Left cardiac atrium (tissue), 4 donors: ENCODE results near the gene SPEM1. TPM values are rescaled to one million over a fixed set of nuclear protein-coding genes. Genes with fewer than 3 reads are reported as not detected.
"Not testable (repeated sequence)": the region's sequence is repeated elsewhere in the genome, so short reads cannot be mapped to it uniquely, and the experiment has no call there.

ENCODE experiments used
- ATAC-seq, 2 donors: fragments of 200-7000 bp; cut with Tn5 transposase; one replicate each; pipeline ENCODE4 v1.9.1; 2020; ENCODE audit warnings: mild to moderate bottlenecking in 2 of 2, moderate library complexity in 2 of 2
- DNase-seq: peaks from one replicate; pipeline ENCODE4 v3.0.0-alpha.2; 2020
- intact Hi-C, 2 donors: fragments of 100-400 bp; cut with DNase I; formaldehyde crosslinking; loops; one replicate each; pipeline versions ENCODE4 v1.14.1 to v1.15.1; 2022 to 2023
- total RNA-seq, 2 donors: library from RNA; stranded (reverse); fragmentation: NEBNext Ultra II Directional; extraction: Animal tissue kit (Norgen Biotek cat#: 25700); gene quantifications; one replicate each; pipeline ENCODE4 v1.2.1, GENCODE V29; 2021
- donor health status: DM: no; HTN: yes; CAD: no.
- donor health status: DM: no; HTN: yes; CAD: no; lungs with severe emphysema.
- donor health status: DM: yes; HTN: yes; CAD: no.
- donor health status: Dilated cardiomyopathy.

The SPEM1 gene
- total RNA-seq, 2 donors from 2014 or later, result not detected

DNA sequence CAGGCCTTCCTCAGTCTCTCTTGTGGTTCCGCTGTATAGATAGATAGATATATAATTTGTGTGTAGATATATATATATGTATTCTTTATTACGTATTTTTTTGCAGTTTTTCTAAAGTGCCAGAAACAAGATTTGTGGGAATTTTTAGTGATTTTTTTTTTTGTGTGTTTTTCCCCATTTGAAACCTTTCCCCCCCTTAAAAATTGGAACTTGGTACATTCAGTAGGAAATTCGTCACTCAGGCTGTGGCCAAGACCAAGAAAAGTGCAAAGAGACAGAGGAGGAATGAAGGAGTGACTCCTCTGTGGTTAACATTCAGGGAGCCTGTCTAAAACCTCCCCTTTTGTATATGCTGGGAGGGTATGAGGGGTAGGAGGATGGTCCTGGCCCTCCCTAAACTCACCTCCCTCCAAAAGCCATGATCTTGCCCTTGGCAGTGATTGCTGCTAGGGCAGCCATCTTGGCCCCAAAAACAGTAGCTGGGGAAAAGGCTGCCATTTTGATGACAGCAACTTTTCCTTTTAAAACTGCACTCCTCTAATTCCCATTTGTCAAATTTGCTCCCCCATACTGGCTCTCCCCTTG lies 39.9 kb downstream of the SPEM1 start:
- no peak for ATAC-seq
- no peak for DNase-seq
- intact Hi-C loops, result no loop called here

DNA sequence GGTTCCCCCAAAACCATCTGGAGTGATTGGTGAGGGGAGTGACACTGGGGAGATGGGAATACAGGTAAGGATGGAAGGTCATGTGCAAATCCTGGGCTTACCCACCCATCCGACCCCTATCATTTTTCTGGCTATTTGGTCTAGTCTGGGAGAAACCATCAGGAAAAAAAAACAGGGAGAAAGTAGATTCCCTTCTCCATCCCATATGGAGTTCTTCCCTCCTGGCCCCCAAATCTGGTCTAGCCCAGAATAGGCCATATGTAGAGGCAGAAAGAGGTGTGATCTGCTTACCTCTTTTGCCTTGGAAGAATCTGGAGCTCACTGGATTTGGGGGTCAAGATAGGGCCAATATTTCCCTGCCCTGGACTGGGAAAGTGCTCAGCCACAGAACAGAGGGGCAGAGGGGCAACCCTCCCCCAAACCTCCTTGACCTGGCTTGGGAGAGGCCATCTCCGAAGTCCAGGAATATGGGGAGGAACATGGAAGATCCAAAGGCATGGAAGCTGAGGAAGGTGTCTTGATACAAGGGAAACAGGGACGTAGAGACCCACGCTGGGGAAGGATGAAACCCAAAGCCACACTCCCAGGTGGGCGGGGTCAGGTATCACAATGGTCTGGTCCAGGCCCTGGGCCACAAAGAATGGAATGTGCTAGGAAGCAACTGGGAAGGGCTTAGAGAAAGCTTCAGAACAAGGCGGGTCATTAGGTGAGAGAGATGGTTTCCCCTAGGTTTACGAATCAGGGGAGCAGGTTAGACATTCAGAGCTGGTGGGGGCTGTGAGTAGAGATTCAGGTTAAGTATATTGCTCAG lies 40.9 kb downstream of the SPEM1 start:
- intact Hi-C loops, result no loop called here

DNA sequence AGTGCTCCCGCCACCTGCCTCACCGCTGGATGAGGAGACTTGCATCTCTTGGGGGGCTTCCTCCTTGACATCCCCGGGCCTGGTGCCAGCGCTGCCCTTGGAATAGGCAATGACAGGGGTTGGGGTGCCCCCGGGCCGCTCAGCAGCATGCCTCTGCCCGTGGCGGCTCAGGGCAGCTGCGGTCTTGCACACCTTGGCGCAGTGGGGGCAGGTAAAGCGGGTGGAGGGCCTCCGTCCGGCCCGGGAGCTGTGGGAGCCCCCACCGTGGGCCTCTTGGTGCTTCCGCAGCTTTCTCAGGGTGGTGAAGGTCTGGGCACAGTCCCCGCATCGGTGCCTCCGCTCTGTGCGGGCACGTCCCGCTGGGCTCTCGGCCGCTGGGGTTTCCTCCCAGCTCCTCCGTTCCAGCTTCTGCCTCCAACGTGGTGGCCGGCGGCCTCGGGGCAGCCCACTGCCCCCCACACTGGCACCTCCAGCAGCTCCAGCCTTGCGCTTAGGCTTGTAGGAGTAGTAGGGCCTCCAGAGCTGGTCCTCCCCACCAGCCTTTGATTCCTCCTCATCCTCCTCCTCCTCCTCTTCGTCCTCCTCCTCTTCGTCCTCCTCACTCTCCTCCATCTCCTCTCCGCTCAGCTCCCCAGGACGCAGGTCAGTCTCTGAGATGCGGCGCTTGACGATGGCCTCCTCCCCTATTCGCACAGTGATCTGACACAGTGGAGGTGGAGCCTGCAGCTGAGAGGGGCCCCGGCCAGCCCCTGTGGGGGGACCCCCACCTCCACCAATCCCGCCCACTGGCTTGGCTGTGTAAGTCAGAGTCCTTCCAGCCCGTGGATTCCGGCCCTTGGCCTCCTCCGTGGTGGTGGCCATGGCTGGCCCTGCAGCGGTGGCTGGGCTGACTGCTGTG lies 42.6 kb downstream of the SPEM1 start:
- DNase-seq, result no peak
- intact Hi-C loops, result no loop called here
- no peak for ATAC-seq

More for the DNA sequence above, 40.9 kb downstream of the SPEM1 start:
- ATAC-seq (no peak), DNase-seq (no peak)

DNA sequence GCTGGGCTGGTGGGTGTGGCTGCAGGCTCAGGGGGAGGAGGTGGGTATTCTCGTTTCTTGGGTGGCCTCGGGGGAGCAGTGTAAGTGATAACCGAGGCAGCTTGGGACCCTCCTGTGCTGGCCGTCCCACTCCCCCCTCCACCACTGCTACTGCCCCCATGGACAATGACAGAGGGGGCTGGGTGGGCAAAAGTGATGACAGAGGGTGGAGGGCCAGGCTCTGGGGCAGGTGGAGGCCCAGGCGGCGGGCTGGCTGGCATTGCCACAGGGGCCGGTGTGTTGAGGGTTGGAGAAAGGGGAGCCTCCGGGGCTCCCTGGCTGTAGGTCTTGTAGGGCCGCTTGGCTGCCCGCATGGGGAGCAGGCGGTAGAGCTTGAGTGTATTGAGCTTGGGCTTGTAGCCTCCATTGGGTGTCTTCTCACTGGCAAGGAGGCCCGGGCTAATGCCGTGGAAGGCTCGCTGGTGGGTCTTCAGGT lies 43.3 kb downstream of the SPEM1 start:
- DNase-seq (no peak), ATAC-seq (no peak)
- intact Hi-C loops, result no loop called here

DNA sequence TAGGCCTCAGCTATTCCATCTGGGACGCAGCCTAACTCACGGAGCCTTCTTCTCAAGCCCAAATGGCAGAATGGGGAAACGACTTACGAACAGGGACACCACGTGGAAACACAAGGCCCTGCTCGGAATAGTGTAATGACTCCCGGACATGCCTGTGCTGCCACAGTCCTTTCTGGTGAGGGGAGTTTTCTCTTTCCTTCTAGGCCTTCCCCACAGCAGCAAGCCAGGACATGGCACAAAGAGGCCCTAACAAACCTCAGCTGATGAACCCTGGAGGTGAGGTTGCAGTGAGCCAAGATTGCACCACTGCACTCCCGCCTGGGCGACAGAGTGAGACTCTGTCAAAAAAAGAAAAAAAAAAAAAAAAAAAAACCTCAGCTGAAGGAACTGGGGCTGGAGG lies 44.0 kb downstream of the SPEM1 start:
- no peak for ATAC-seq
- intact Hi-C loops, result no loop called here
- no peak for DNase-seq

DNA sequence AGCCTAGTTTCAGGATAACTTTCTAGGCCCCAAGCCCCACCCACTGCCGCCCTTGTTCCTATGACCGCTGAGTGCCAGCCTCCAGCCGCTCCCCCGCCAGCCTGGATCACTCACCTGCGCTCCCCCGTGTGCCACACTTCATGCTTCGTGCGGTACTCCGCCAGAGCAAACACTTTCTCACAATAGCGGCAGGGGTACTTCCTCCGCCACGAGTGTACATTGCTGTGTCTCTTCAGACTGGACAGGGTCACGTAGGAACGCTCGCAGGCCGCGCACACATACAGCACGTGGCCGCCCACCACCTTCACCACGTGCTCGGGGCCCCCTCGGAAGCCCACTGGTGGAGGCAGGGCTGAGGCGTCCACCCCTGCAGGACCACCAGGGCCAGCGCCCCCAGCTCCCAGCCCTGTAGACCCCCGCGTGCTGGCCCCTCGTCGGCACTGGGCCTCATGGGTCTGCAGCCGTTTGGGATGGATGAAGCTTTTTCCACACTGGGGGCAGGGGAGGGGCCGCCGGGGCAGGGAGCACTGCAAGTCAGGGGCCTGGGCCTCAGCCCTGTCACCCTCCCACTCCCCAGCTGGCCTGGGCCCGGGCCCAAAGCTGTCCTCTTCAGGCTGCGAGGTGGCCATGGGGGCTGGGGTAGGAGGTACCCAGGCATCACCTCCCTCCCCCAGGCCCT lies 45.6 kb downstream of the SPEM1 start:
- no peak for ATAC-seq
- no peak for DNase-seq
- intact Hi-C loops, result no loop called here

DNA sequence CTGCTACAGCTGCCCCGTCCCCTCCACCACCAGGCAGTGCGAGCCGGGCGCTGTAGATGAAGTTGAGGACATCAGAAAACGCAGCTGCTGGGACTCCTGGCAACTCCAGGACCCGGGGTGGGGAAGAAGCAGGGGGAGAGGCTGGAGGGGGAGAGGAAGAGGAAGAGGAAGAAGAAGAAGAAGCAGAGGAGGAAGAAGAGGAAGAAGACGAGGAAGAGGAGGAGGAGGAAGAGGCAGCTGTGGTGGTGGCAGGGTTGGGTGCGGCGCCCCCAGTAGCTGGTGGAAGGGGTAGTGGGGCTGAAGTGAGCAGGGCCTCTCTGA lies 46.2 kb downstream of the SPEM1 start:
- no peak for DNase-seq
- intact Hi-C loops, result no loop called here
- no peak for ATAC-seq

DNA sequence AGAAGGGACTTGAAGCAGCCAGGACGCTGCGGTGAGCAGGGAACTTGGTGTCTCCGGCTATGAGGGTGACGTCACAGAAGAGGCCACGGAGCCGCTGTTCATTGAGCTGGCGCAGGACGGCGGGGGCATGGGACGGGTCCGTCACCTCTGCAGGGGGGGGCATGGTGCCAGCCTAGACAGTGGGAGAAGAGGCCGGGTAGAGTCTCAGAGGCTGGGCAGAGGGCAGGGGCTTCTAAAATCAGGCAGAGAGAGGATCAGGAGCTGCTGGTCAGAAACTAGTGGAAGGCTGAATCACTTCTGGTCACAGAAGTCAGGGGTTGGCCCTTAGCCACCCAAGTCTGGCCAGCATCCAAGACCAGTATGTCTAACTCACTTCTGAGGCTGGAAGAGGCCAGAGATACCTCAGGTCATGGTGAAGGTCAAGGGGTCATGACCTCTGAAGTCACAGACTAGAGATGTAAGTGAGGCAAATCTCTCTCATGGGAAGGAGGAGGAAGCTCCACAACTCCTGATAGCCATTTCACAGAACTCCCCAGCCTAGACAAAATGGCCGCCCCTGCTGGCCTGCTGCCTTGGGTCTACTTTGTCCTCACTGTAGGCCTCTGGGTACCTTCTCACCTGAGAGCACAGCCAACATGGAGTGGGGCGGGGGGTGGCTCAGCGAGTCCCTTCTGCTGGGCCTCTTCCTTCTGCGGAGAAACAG lies 46.7 kb downstream of the SPEM1 start:
- ATAC-seq (peak; percentile 36 to 54), DNase-seq (peak; percentile 81)
- intact Hi-C loops, result no loop called here

DNA sequence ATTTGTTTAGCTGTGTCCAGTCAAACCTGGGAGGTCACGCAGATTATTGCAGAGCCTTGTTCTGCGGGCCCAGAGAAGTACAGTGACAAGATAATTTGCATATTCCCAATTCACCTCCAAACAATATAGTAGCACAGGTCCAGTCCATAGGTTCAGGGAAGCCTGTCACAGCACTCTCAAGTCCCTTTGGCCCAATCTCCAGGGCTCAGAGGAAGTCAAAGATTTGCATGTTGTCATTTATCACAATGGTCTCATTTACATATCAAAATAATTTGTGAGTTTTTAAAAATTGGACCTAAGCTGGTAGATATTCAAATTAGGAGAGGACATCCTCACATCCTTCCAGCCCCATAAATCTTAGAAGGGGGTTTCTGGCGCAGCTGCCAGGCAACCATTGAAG lies 47.4 kb downstream of the SPEM1 start:
- DNase-seq (no peak), ATAC-seq (no peak)
- intact Hi-C loops, result no loop called here

DNA sequence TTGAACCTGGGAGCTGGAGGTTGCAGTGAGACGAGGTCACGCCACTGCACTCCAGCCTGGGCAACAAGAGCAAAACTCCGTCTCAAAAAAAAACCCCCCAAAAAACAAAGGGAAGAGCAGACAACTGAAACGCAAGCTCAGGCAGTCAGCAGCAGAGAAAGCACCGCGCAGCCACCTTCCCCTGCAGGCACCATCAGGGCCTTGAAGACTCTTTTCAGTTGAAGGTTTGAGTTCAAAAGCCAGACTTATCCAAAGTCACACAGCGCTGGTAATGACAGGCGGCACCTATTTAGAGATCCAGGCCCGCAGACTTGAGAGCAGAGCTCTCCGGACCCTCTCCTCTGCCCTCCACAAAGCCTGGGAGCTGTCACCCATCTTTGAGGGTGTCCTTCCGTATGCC lies 48.2 kb downstream of the SPEM1 start:
- ATAC-seq (no peak), DNase-seq (no peak)
- intact Hi-C loops, result no loop called here

DNA sequence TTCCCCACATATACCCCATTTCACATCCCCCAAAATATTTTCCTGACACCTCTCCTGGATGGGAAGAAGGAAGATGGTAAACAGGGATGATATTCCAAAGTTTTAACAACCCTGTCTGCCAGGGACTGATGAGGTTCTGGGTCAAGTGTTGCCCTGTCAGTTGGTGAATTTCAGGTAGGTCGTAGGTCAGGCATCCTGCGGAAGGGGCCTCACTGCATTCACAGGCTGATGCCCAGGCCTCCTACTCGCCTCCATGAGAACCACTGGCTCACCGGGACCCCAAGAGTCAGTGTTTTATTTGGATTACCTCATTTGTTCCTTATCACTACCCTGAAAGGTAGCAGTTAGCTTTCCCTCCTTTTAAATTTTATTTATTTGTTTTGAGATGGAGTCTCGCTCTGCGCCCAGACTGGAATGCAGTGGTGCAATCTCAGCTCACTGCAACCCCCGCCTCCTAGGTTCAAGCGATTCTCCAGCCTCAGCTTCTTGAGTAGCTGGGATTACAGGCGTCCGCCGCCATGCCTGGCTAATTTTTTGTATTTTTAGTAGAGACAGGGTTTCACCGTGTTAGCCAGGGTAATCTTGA lies 48.8 kb downstream of the SPEM1 start:
- no peak for DNase-seq
- intact Hi-C loops, result no loop called here
- no peak for ATAC-seq

DNA sequence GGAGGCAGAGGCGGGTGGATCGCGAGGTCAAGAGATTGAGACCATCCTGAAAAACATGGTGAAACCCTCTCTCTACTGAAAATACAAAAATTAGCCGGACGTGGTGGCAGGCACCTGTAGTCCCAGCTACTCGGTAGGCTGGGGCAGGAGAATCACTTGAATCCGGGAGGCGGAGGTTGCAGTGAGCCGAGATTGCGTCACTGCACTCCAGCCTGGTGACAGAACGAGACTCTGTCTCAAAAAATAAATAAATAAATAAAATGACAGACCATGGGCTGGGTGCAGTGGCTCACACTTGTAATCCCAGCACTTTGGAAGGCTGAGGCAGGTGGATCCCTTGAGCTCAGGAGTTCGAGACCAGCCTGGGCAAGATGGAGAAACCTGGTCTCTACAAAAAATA lies 49.7 kb downstream of the SPEM1 start:
- DNase-seq, intact Hi-C loops, ATAC-seq: not testable (repeated sequence)

DNA sequence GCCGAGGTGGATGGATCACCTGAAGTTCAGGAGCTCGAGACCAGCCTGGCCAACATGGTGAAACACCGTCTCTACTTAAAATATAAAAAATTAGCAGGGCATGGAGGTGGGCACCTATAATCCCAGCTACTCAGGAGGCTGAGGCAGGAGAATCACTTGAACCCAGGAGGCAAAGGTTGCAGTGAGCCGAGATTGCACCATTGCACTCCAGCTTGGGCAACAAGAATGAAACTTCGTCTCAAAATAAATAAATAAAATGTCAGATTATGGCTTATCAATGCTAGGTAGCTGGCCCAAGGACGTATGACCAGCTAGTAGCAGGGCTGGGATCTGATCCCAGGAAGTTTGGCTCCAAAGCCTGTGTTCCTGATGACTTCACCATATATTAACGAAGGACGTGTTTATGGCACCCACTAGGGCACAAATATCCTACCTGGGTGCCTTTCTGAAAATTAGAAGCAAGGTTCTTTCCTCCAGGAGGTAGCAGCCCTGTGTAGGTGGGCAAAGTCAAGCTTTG lies 50.4 kb downstream of the SPEM1 start:
- ATAC-seq, intact Hi-C loops, DNase-seq: not testable (repeated sequence)

Other genes starting within 250 kb of the SPEM1 start
- gene ASGR1, start 241.0 kb upstream of the SPEM1 start, total RNA-seq, result under 1 TPM; 0.68 TPM
- gene DLG4, start 200.5 kb upstream of the SPEM1 start, total RNA-seq, result 10 to 100 TPM; 21.3 to 22.9 TPM
- 1,000 to 10,000 TPM in 1 of 2 donors, 100 to 1,000 TPM in 1; 891 to 1,101 TPM for gene ACADVL, start 200.4 kb upstream of the SPEM1 start, total RNA-seq
- gene DVL2, start 185.8 kb upstream of the SPEM1 start, total RNA-seq, result 10 to 100 TPM; 22.5 to 23.8 TPM
- 10 to 100 TPM; 18.5 to 27.5 TPM for gene PHF23, start 180.9 kb upstream of the SPEM1 start, total RNA-seq
- gene GABARAP, start 177.9 kb upstream of the SPEM1 start, total RNA-seq, result 100 to 1,000 TPM; 459 to 475 TPM
- 100 to 1,000 TPM; 116 to 118 TPM for gene CTDNEP1, start 168.6 kb upstream of the SPEM1 start, total RNA-seq
- gene ELP5, start 168.1 kb upstream of the SPEM1 start, total RNA-seq, result 10 to 100 TPM; 68.3 to 93.8 TPM
- gene CLDN7, start 157.8 kb upstream of the SPEM1 start, total RNA-seq, result 1 to 10 TPM; 2.1 to 4.9 TPM
- 10 to 100 TPM; 79.1 to 87.6 TPM for gene SLC2A4, start 138.6 kb upstream of the SPEM1 start, total RNA-seq
- gene YBX2, start 125.7 kb upstream of the SPEM1 start, total RNA-seq, result 1 to 10 TPM; 1.2 to 1.9 TPM
- gene EIF5A, start 112.7 kb upstream of the SPEM1 start, total RNA-seq, result 100 to 1,000 TPM; 274 to 374 TPM
- gene GPS2, start 105.0 kb upstream of the SPEM1 start, total RNA-seq, result 10 to 100 TPM; 59.3 to 63.4 TPM
- gene NEURL4, start 91.0 kb upstream of the SPEM1 start, total RNA-seq, result 10 to 100 TPM; 24.8 to 38.8 TPM
- gene ACAP1, start 83.8 kb upstream of the SPEM1 start, total RNA-seq, result 10 to 100 TPM; 19.0 to 20.4 TPM
- 1 to 10 TPM; 5.3 to 5.9 TPM for gene KCTD11, start 68.2 kb upstream of the SPEM1 start, total RNA-seq
- gene TMEM95, start 65.2 kb upstream of the SPEM1 start, total RNA-seq, result not detected
- gene TNK1, start 39.2 kb upstream of the SPEM1 start, total RNA-seq, result 1 to 10 TPM; 1.9 to 2.1 TPM
- 10 to 100 TPM; 22.4 to 29.0 TPM for gene PLSCR3, start 25.8 kb upstream of the SPEM1 start, total RNA-seq
- 10 to 100 TPM; 67.3 to 69.2 TPM for gene TMEM256, start 16.2 kb upstream of the SPEM1 start, total RNA-seq
- gene NLGN2, start 12.5 kb upstream of the SPEM1 start, total RNA-seq, result 10 to 100 TPM; 12.1 to 15.5 TPM
- gene SPEM2, start 5.3 kb downstream of the SPEM1 start, total RNA-seq, result not detected
- not detected for gene SPEM3, start 8.5 kb downstream of the SPEM1 start, total RNA-seq
- gene TMEM102, start 15.1 kb downstream of the SPEM1 start, total RNA-seq, result 1 to 10 TPM; 2.7 to 2.9 TPM
- 10 to 100 TPM; 20.5 to 24.6 TPM for gene FGF11, start 19.2 kb downstream of the SPEM1 start, total RNA-seq
- 10 to 100 TPM; 12.4 to 13.8 TPM for gene CHRNB1, start 24.7 kb downstream of the SPEM1 start, total RNA-seq
- gene ZBTB4, start 59.3 kb downstream of the SPEM1 start, total RNA-seq, result 10 to 100 TPM; 62.1 to 62.2 TPM
- gene SLC35G6, start 61.1 kb downstream of the SPEM1 start, total RNA-seq, result not detected
- 10 to 100 TPM; 42.8 to 56.9 TPM for gene POLR2A, start 64.0 kb downstream of the SPEM1 start, total RNA-seq
- gene TNFSF12, start 128.7 kb downstream of the SPEM1 start, total RNA-seq, result 10 to 100 TPM; 31.0 to 47.6 TPM
- gene TNFSF13, start 138.4 kb downstream of the SPEM1 start, total RNA-seq, result 10 to 100 TPM; 15.0 to 25.5 TPM
- 10 to 100 TPM; 27.2 to 30.5 TPM for gene SENP3, start 141.6 kb downstream of the SPEM1 start, total RNA-seq
- 10 to 100 TPM; 55.5 to 87.3 TPM for gene CD68, start 159.3 kb downstream of the SPEM1 start, total RNA-seq
- 10 to 100 TPM; 30.5 to 35.0 TPM for gene MPDU1, start 163.5 kb downstream of the SPEM1 start, total RNA-seq
- gene SOX15, start 169.8 kb downstream of the SPEM1 start, total RNA-seq, result 1 to 10 TPM; 3.0 to 4.7 TPM
- 10 to 100 TPM; 68.3 to 68.7 TPM for gene FXR2, start 194.6 kb downstream of the SPEM1 start, total RNA-seq
- 10 to 100 TPM; 84.1 to 86.4 TPM for gene SAT2, start 207.5 kb downstream of the SPEM1 start, total RNA-seq
- under 1 TPM; 0.55 to 0.85 TPM for gene SHBG, start 209.8 kb downstream of the SPEM1 start, total RNA-seq
- gene ATP1B2, start 230.6 kb downstream of the SPEM1 start, total RNA-seq, result 1 to 10 TPM; 1.8 to 3.7 TPM